MG63 (cell line): ENCODE results near the gene NQO2. TPM values are rescaled to one million over a fixed set of nuclear protein-coding genes. Genes with fewer than 3 reads are reported as not detected.
A peak's percentile ranks its signal among the peaks of the same experiment; 100 is the strongest.
"Not testable (repeated sequence)": the region's sequence is repeated elsewhere in the genome, so short reads cannot be mapped to it uniquely, and the experiment has no call there.

Source experiments
- DNase-seq: peaks from one replicate; pipeline ENCODE4 v3.0.0-alpha.2; 2020
- H3K27me3 ChIP-seq: fragments of 250-450 bp; sonication (Bioruptor Pico); 2 replicates; pipeline ENCODE4 v1.5.1; 2020; ENCODE audit warnings: mild to moderate bottlenecking, moderate library complexity
- H3K36me3 ChIP-seq: fragments of 250-450 bp; sonication (Bioruptor Pico); 2 replicates; pipeline ENCODE4 v1.5.1; 2020; ENCODE audit warnings: mild to moderate bottlenecking, moderate library complexity
- H3K4me3 ChIP-seq: fragments of 250-450 bp; sonication (Bioruptor Pico); 2 replicates; pipeline ENCODE4 v1.5.1; 2020; ENCODE audit warnings: mild to moderate bottlenecking, moderate library complexity
- H3K9me3 ChIP-seq: fragments of 250-450 bp; sonication (Bioruptor Pico); 2 replicates; pipeline ENCODE4 v1.5.1; 2020; ENCODE audit warnings: mild to moderate bottlenecking, moderate library complexity
- total RNA-seq: library from RNA; depleted of rRNA; stranded (reverse); fragments of >200 nt; shearing (Covaris generic); gene quantifications from 2 replicates; pipeline ENCODE4 v1.2.3, GENCODE V29; 2014; ENCODE audit warnings: low replicate concordance

The NQO2 gene
- total RNA-seq, 1 experiment from 2014 or later = 4.2 TPM

GRCh38 chr6:2998998-2999617 lies 586 bp upstream of the NQO2 start:
- no peaks in the 10 kb centered on the region for H3K27me3 ChIP-seq
- H3K9me3 ChIP-seq = no peaks in the 10 kb centered on the region
- H3K4me3 ChIP-seq = peak overlapping the region; percentile 79
- DNase-seq = peak; percentile 79
- no peaks in the 10 kb centered on the region; the same call in none of the 2 replicates for H3K36me3 ChIP-seq

GRCh38 chr6:3001146-3001772 lies 1.6 kb downstream of the NQO2 start:
- no peaks in the 10 kb centered on the region for H3K9me3 ChIP-seq
- no peak for DNase-seq
- no peaks in the 10 kb centered on the region for H3K27me3 ChIP-seq
- H3K36me3 ChIP-seq = no peaks in the 10 kb centered on the region; the same call in none of the 2 replicates
- no peak overlapping the region for H3K4me3 ChIP-seq

- H3K9me3 ChIP-seq = no peaks in the 10 kb centered on the region
- no peaks in the 10 kb centered on the region; the same call in none of the 2 replicates for H3K36me3 ChIP-seq
- peak; percentile 24 for DNase-seq
- no peak overlapping the region for H3K4me3 ChIP-seq
- H3K27me3 ChIP-seq = no peaks in the 10 kb centered on the region
Observed at GRCh38 chr6:3001773-3002293, 2.1 kb downstream of the NQO2 start.

GRCh38 chr6:3003226-3003625 lies 3.5 kb downstream of the NQO2 start:
- H3K36me3 ChIP-seq, H3K27me3 ChIP-seq, H3K4me3 ChIP-seq, DNase-seq, H3K9me3 ChIP-seq: not testable (repeated sequence)

GRCh38 chr6:3005077-3005476 lies 5.4 kb downstream of the NQO2 start:
- H3K4me3 ChIP-seq = no peak overlapping the region
- H3K36me3 ChIP-seq = peaks cover 5% of the 10 kb centered on the region
- H3K9me3 ChIP-seq = no peaks in the 10 kb centered on the region
- no peak for DNase-seq
- no peaks in the 10 kb centered on the region for H3K27me3 ChIP-seq

GRCh38 chr6:3005874-3006273 lies 6.2 kb downstream of the NQO2 start:
- no peak for DNase-seq
- Histone ChIP-seq H3K9me3 (no peaks in the 10 kb centered on the region), H3K4me3 (no peak overlapping the region), H3K27me3 (no peaks in the 10 kb centered on the region), H3K36me3 (peaks cover 8% of the 10 kb centered on the region)

- Histone ChIP-seq H3K4me3 (no peak overlapping the region), H3K36me3 (peaks cover 12% of the 10 kb centered on the region), H3K27me3 (no peaks in the 10 kb centered on the region), H3K9me3 (peaks cover 3% of the 10 kb centered on the region; the same call in 1 of the 2 replicates)
- DNase-seq = no peak
Observed at GRCh38 chr6:3006476-3006875, 6.8 kb downstream of the NQO2 start.

GRCh38 chr6:3007571-3007970 lies 7.9 kb downstream of the NQO2 start:
- Histone ChIP-seq H3K36me3 (peaks cover 19% of the 10 kb centered on the region), H3K9me3 (peaks cover 6% of the 10 kb centered on the region), H3K27me3 (no peaks in the 10 kb centered on the region), H3K4me3 (no peak overlapping the region)
- no peak for DNase-seq

GRCh38 chr6:3008712-3009265 lies 9.1 kb downstream of the NQO2 start:
- H3K9me3 ChIP-seq, H3K27me3 ChIP-seq, H3K4me3 ChIP-seq, DNase-seq: not testable (repeated sequence)
- peaks cover 19% of the 10 kb centered on the region for H3K36me3 ChIP-seq

- Histone ChIP-seq H3K36me3 (peaks cover 19% of the 10 kb centered on the region), H3K4me3 (no peak overlapping the region), H3K9me3 (peaks cover 6% of the 10 kb centered on the region), H3K27me3 (no peaks in the 10 kb centered on the region)
- no peak for DNase-seq
Observed at GRCh38 chr6:3009930-3010329, 10.2 kb downstream of the NQO2 start.

GRCh38 chr6:3011158-3011557 lies 11.5 kb downstream of the NQO2 start:
- no peaks in the 10 kb centered on the region for H3K27me3 ChIP-seq
- H3K36me3 ChIP-seq = peaks cover 19% of the 10 kb centered on the region
- DNase-seq = no peak
- peaks cover 6% of the 10 kb centered on the region for H3K9me3 ChIP-seq
- H3K4me3 ChIP-seq = no peak overlapping the region

GRCh38 chr6:3011592-3011991 lies 11.9 kb downstream of the NQO2 start:
- no peaks in the 10 kb centered on the region for H3K27me3 ChIP-seq

GRCh38 chr6:3013486-3013885 lies 13.8 kb downstream of the NQO2 start:
- no peak overlapping the region for H3K4me3 ChIP-seq
- peaks cover 15% of the 10 kb centered on the region; the same call in 1 of the 2 replicates for H3K36me3 ChIP-seq
- DNase-seq = peak; percentile 44
- no peaks in the 10 kb centered on the region for H3K27me3 ChIP-seq
- H3K9me3 ChIP-seq = peaks cover 6% of the 10 kb centered on the region

More at GRCh38 chr6:3011592-3011991, 11.9 kb downstream of the NQO2 start:
- no peak for DNase-seq
- Histone ChIP-seq H3K4me3 (no peak overlapping the region), H3K36me3 (peaks cover 19% of the 10 kb centered on the region), H3K9me3 (peaks cover 6% of the 10 kb centered on the region)

GRCh38 chr6:3013901-3014674 lies 14.4 kb downstream of the NQO2 start:
- Histone ChIP-seq H3K27me3 (no peaks in the 10 kb centered on the region), H3K36me3 (peaks cover 15% of the 10 kb centered on the region; the same call in 1 of the 2 replicates), H3K9me3 (peaks cover 6% of the 10 kb centered on the region), H3K4me3 (no peak overlapping the region)
- DNase-seq = no peak

- no peak overlapping the region for H3K4me3 ChIP-seq
- H3K36me3 ChIP-seq = peaks cover 15% of the 10 kb centered on the region; the same call in 1 of the 2 replicates
- no peaks in the 10 kb centered on the region for H3K27me3 ChIP-seq
- DNase-seq = no peak
- peaks cover 6% of the 10 kb centered on the region for H3K9me3 ChIP-seq
Observed at GRCh38 chr6:3014675-3015066, 15.0 kb downstream of the NQO2 start.

- DNase-seq = no peak
- Histone ChIP-seq H3K9me3 (peaks cover 6% of the 10 kb centered on the region), H3K4me3 (no peak overlapping the region), H3K27me3 (no peaks in the 10 kb centered on the region), H3K36me3 (peaks cover 18% of the 10 kb centered on the region)
Observed at GRCh38 chr6:3015144-3015543, 15.4 kb downstream of the NQO2 start.
